Measurements from ENCODE around the gene DFFB. TPM values are rescaled to one million over a fixed set of nuclear protein-coding genes. Genes with fewer than 3 reads are reported as not detected.

Gene DFFB
- total and polyA plus RNA-seq, 2 donors (not counting 3 experiments of a cell fraction or from before 2014, with no cell fraction given) = 11.7 to 11.8 TPM

DNA sequence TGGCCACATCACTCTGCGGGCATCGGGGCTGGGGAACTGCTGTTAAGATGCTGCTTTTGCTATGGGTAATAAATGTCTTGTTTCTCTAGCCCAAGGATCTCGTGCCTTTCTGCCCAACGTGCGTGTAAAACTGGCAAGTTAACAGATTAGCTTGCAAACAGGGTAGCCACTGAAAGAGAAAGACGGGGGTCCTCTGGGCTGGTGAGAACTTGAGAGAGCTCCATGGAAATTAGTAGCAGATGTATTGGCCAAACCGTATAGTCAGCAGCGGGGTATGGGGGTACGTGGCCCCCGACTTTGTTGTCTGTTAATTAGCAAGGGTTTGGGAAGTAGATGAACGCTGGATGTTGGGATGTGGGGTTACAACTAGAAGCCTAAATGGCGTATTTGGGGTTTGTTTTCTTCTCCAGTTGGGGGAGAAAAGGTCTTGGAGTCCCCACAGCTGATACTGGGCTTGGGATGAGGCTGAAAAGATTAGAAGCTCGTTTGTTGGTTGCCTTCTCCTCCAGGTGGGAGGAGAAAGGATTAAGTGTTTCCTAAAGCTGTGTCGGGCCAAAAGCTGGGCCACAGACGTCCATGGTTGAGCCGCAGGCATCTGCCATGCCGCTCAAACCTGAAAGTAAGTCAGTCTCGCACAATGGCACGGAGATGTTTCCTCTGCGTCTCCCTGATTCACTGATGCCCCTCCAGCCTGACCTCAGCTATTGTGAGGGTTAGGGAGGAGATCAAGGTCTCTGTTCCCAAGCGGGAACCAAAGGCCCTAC, 75.1 kb downstream of the DFFB start:
- H3K4me1 ChIP-seq (ENCODE audit: control insufficient read depth, extremely low read depth, insufficient read depth, low read length) = no peaks in the 10 kb centered on the region
- dilution Hi-C loops (cut with MboI; ENCODE audit: extremely low pct_ligation_motif_present, low sequenced_read_pairs) (no loop called here), intact Hi-C loops (cut with micrococcal nuclease) (no loop called here)
- no peak overlapping the region for H3K9ac ChIP-seq (replicated peaks; ENCODE audit: extremely low read depth, insufficient read depth, low read length)
- no peaks in the 10 kb centered on the region for H3K9me3 ChIP-seq (replicated peaks; ENCODE audit: control insufficient read depth, insufficient read depth, low read length)
- H3K27ac ChIP-seq (ENCODE audit: insufficient read depth, low read depth, low read length) = no peak overlapping the region
- no peak overlapping the region for H2AFZ ChIP-seq (ENCODE audit: low read depth, low read length)
- FAIRE-seq (no peak), DNase-seq (ENCODE audit: low read depth, low spot score) (no peak)
- H4K20me1 ChIP-seq (replicated peaks; ENCODE audit: control insufficient read depth, extremely low read depth, insufficient read depth, low read length) = no peaks in the 10 kb centered on the region
- POLR2A ChIA-PET = no interaction called here
- TF ChIP-seq FOS (IDR thresholded peaks at IDR 0.05; ENCODE audit: borderline replicate concordance, insufficient read depth, low read length) (no peak), POLR2AphosphoS5 (IDR thresholded peaks at IDR 0.05; ENCODE audit: insufficient read depth, low read depth, low read length) (no peak), GATA2 (IDR thresholded peaks at IDR 0.05; ENCODE audit: insufficient read depth, insufficient read length, low read depth, low read length) (no peak), POLR2A (IDR thresholded peaks at IDR 0.05; ENCODE audit: low read depth, low read length) (no peak), EZH2 (IDR thresholded peaks at IDR 0.05; ENCODE audit: borderline replicate concordance, low read depth, low read length, severe bottlenecking) (no peak), MYC (IDR thresholded peaks at IDR 0.05; ENCODE audit: low read depth, low read length) (no peak), JUN (IDR thresholded peaks at IDR 0.05; ENCODE audit: borderline replicate concordance, insufficient read depth, insufficient read length, low read depth) (no peak)
- TF ChIP-seq, protein P1, sequence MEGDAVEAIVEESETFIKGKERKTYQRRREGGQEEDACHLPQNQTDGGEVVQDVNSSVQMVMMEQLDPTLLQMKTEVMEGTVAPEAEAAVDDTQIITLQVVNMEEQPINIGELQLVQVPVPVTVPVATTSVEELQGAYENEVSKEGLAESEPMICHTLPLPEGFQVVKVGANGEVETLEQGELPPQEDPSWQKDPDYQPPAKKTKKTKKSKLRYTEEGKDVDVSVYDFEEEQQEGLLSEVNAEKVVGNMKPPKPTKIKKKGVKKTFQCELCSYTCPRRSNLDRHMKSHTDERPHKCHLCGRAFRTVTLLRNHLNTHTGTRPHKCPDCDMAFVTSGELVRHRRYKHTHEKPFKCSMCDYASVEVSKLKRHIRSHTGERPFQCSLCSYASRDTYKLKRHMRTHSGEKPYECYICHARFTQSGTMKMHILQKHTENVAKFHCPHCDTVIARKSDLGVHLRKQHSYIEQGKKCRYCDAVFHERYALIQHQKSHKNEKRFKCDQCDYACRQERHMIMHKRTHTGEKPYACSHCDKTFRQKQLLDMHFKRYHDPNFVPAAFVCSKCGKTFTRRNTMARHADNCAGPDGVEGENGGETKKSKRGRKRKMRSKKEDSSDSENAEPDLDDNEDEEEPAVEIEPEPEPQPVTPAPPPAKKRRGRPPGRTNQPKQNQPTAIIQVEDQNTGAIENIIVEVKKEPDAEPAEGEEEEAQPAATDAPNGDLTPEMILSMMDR (IDR thresholded peaks at IDR 0.05; ENCODE audit: extremely low read depth in 1 of 2, insufficient read depth in 1 of 2, low read depth in 1 of 2, low read length in 2 of 2) = no peak
- TF ChIP-seq, protein P2, sequence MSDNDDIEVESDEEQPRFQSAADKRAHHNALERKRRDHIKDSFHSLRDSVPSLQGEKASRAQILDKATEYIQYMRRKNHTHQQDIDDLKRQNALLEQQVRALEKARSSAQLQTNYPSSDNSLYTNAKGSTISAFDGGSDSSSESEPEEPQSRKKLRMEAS (IDR thresholded peaks at IDR 0.05; ENCODE audit: insufficient read depth, insufficient read length) = no peak
- no peaks in the 10 kb centered on the region for H3K9me1 ChIP-seq (replicated peaks; ENCODE audit: control insufficient read depth, extremely low read depth, insufficient read depth, low read length)
- BruUV-seq (replicated peaks) = no TSS peak
- H3K36me3 ChIP-seq (ENCODE audit: control insufficient read depth in 2 of 2, extremely low read depth in 1 of 2, insufficient read depth in 2 of 2, low read length in 2 of 2) = no peaks in the 10 kb centered on the region
- CTCF ChIA-PET = no interaction called here
- H3K27me3 ChIP-seq (ENCODE audit: control insufficient read depth in 2 of 2, insufficient read depth in 2 of 2, low read length in 2 of 2) = no peaks in the 10 kb centered on the region
- no peaks in the 10 kb centered on the region for H3K79me2 ChIP-seq (ENCODE audit: control insufficient read depth, insufficient read depth, low read length)
- H3K4me3 ChIP-seq (replicated peaks in 1 of 3; ENCODE audit: insufficient read depth in 1 of 3, low read depth in 1 of 3, low read length in 3 of 3) = no peak overlapping the region
- H3K4me2 ChIP-seq (ENCODE audit: insufficient read depth, low read length) = no peak overlapping the region

Other genes with a start within 250 kb of the DFFB start
- 47.4 and 63.7 TPM in 2 replicates for gene MEGF6, start 246.0 kb upstream of the DFFB start, total RNA-seq
- 22.5 and 31.7 TPM in 2 replicates for gene MEGF6, start 246.0 kb upstream of the DFFB start, polyA plus RNA-seq
- 46.2 and 53.8 TPM in 2 replicates for gene TPRG1L, start 232.5 kb upstream of the DFFB start, total RNA-seq
- 50.5 and 52.3 TPM in 2 replicates for gene TPRG1L, start 232.5 kb upstream of the DFFB start, polyA plus RNA-seq
- gene WRAP73, start 207.4 kb upstream of the DFFB start, total RNA-seq = 23.0 and 27.7 TPM in 2 replicates
- gene WRAP73, start 207.4 kb upstream of the DFFB start, polyA plus RNA-seq = 50.7 and 59.2 TPM in 2 replicates
- gene TP73, start 205.0 kb upstream of the DFFB start, total RNA-seq = 0.15 TPM in 1 of 2 replicates, not detected in the other
- gene TP73, start 205.0 kb upstream of the DFFB start, polyA plus RNA-seq = 0.03 and 0.10 TPM in 2 replicates
- not detected in 2 replicates for gene CCDC27, start 105.0 kb upstream of the DFFB start, total RNA-seq
- not detected in 2 replicates for gene CCDC27, start 105.0 kb upstream of the DFFB start, polyA plus RNA-seq
- gene SMIM1, start 84.7 kb upstream of the DFFB start, total RNA-seq = 1.2 and 2.9 TPM in 2 replicates
- 1.4 and 5.1 TPM in 2 replicates for gene SMIM1, start 84.7 kb upstream of the DFFB start, polyA plus RNA-seq
- gene LRRC47, start 61.0 kb upstream of the DFFB start, total RNA-seq = 41.2 and 42.5 TPM in 2 replicates
- 22.1 and 23.7 TPM in 2 replicates for gene LRRC47, start 61.0 kb upstream of the DFFB start, polyA plus RNA-seq
- 41.8 and 43.0 TPM in 2 replicates for gene CEP104, start 265 bp upstream of the DFFB start, total RNA-seq
- 12.4 and 16.3 TPM in 2 replicates for gene CEP104, start 265 bp upstream of the DFFB start, polyA plus RNA-seq
- 27.6 and 28.0 TPM in 2 replicates for gene C1orf174, start 42.8 kb downstream of the DFFB start, total RNA-seq
- gene C1orf174, start 42.8 kb downstream of the DFFB start, polyA plus RNA-seq = 28.6 and 31.7 TPM in 2 replicates